Aorta (tissue), 5 donors: ENCODE measurements around the gene STXBP1. TPM values are rescaled to one million over a fixed set of nuclear protein-coding genes. Genes with fewer than 3 reads are reported as not detected.

Source experiments
- ATAC-seq: fragments of 200-7000 bp; cut with Tn5 transposase; one replicate; pipeline ENCODE4 v1.9.1; 2022; ENCODE audit warnings: moderate library complexity; ENCODE audit not compliant: low FRiP score
- DNase-seq, 2 donors: peaks; one replicate each; pipeline ENCODE4 v3.0.0-alpha.2; 2020
- H3K27ac ChIP-seq, 2 donors: one replicate each; pipeline ENCODE4 v1.5.1; 2013; ENCODE audit warnings: low read length in 2 of 2, mild to moderate bottlenecking in 2 of 2, moderate library complexity in 2 of 2, control low read depth in 1 of 2, inconsistent platforms in 1 of 2, low read depth in 1 of 2
- H3K27me3 ChIP-seq, 2 donors: one replicate each; pipeline ENCODE4 v1.6.1; 2013; ENCODE audit warnings: control low read depth in 1 of 2, low read length in 1 of 2, mild to moderate bottlenecking in 1 of 2, moderate library complexity in 1 of 2; ENCODE audit not compliant: insufficient read depth in 2 of 2, control insufficient read depth in 1 of 2
- H3K36me3 ChIP-seq, 2 donors: one replicate each; pipeline ENCODE4 v1.6.1; 2013; ENCODE audit warnings: control low read depth in 1 of 2, low read length in 1 of 2, mild to moderate bottlenecking in 1 of 2; ENCODE audit not compliant: insufficient read depth in 2 of 2, control insufficient read depth in 1 of 2
- H3K4me1 ChIP-seq, 2 donors: one replicate each; pipeline ENCODE4 v1.6.1; 2013; ENCODE audit warnings: low read length in 2 of 2, control low read depth in 1 of 2, mild to moderate bottlenecking in 1 of 2, moderate library complexity in 1 of 2; ENCODE audit not compliant: insufficient read depth in 2 of 2, control insufficient read depth in 1 of 2
- H3K4me3 ChIP-seq, 2 donors: one replicate each; pipeline ENCODE4 v1.5.1; 2013; ENCODE audit warnings: low read length in 2 of 2, control low read depth in 1 of 2, mild to moderate bottlenecking in 1 of 2
- H3K9me3 ChIP-seq: one replicate; pipeline ENCODE4 v1.6.1; 2013; ENCODE audit warnings: mild to moderate bottlenecking, low read length; ENCODE audit not compliant: control insufficient read depth
- WGBS, 2 donors: extraction: QIAGEN DNeasy Blood & Tissue Kit; methylation state at CpG; one replicate each; pipeline ENCODE4 v1.1.7; 2013; 5-methylcytosine and 5-hydroxymethylcytosine counted together
- intact Hi-C, 2 donors: fragments of 100-400 bp; cut with DNase I; formaldehyde crosslinking; loops; one replicate each; pipeline versions ENCODE4 v1.14.2 to v1.15.0; 2022
- polyA plus RNA-seq, 2 donors: library from polyadenylated mRNA; stranded (reverse); fragments of 200-250 nt; gene quantifications; one replicate each; pipeline ENCODE4 v1.2.3, GENCODE V29; 2013
- total RNA-seq, 2 donors: library from RNA; stranded (reverse); fragmentation: NEBNext Ultra II Directional; extraction: Animal tissue kit (Norgen Biotek cat#: 25700); gene quantifications; one replicate each; pipeline ENCODE4 v1.2.1, GENCODE V29; 2021
- donor health status: healthy with polysubstance abuse.
- donor health status: Bipolar disorder and iron deficiency.
- donor health status: DM: no; HTN: no; CAD: no.
- donor health status: DM: no; HTN: no; CAD: no.
- donor health status: DM: yes; HTN: yes; CAD: no.

STXBP1 gene
- total and polyA plus RNA-seq, 4 donors: 6.6 to 69.0 (median 35.4) TPM

DNA sequence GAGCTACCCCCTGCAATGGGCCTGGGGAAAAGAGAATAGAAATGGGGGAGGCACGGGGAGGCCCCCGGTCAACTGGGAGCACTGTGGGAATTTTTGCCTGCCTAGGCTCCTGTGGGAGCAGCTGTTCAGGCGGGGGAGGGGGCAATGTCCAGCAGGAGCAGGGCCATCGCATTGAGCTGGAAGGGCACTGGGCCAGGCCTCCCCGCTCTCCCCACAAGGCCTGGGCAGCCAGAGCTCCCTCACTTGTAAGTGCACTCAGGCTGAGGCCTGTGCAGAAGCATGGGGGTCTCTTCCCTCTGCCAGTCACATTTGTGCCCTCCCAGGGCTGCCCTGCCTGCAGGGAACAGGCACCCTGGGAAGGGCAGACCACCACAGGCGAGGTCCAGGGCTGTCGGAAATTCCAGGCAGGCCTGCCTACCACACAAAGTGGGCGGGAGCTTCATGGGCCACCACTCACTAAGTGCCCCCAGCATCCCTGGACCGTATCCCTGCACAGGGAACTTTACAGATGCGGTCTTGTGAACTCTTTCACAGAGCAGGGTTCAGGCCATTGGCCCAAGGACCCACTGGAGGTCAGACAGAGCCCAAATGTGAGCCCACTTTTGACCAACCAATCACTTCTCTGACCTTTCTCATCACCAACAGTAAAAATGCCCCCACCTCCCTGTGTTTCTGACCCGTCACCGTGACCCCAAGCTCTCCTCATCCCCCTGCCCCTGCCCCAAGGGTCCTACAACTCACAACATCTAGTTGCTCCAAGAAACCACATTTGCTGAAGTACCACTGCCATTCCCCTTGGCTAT, 93.7 kb downstream of the STXBP1 start:
- Histone ChIP-seq H3K27me3 (no peaks in the 10 kb centered on the region), H3K27ac (no peak overlapping the region), H3K4me1 (no peaks in the 10 kb centered on the region), H3K36me3 (no peaks in the 10 kb centered on the region), H3K9me3 (no peaks in the 10 kb centered on the region), H3K4me3 (no peak overlapping the region)
- peak; percentile 30 for ATAC-seq
- 75 to 78% methylated on average over 10 to 12 of the region's 12 CpGs for WGBS, 2 donors
- peak in 1 of 2 donors; percentile 63 for DNase-seq
- intact Hi-C loops: no loop called here

- ATAC-seq: no peak
- Histone ChIP-seq H3K9me3 (no peaks in the 10 kb centered on the region), H3K36me3 (no peaks in the 10 kb centered on the region), H3K27ac (no peak within 1 kb of the TSS), H3K4me1 (no peaks in the 10 kb centered on the region), H3K27me3 (no peaks in the 10 kb centered on the region), H3K4me3 (no peak within 1 kb of the TSS)
- DNase-seq: peak in 1 of 2 donors; percentile 67
- intact Hi-C loops: no loop called here
- WGBS, 2 donors: 58 to 61% methylated on average over 11 of the region's 11 CpGs
Observed at GRCh38 chr9:127706836-127707241, 94.8 kb downstream of the STXBP1 start, which contains the start of gene CFAP157. TSS of gene CFAP157 (plus strand) at chr9:127706988. CDS start at chr9:127707032, 44 bp downstream.

GRCh38 chr9:127707766-127708165, 95.7 kb downstream of the STXBP1 start:
- H3K27ac ChIP-seq: no peak overlapping the region
- no peaks in the 10 kb centered on the region for H3K36me3 ChIP-seq
- H3K4me3 ChIP-seq: no peak overlapping the region
- intact Hi-C loops: no loop called here
- 57 to 60% methylated on average over 5 of the region's 5 CpGs for WGBS, 2 donors
- H3K4me1 ChIP-seq: no peaks in the 10 kb centered on the region
- no peaks in the 10 kb centered on the region for H3K9me3 ChIP-seq
- H3K27me3 ChIP-seq: no peaks in the 10 kb centered on the region
- DNase-seq: no peak
- no peak for ATAC-seq

- intact Hi-C loops: no loop called here
- no peaks in the 10 kb centered on the region for H3K27me3 ChIP-seq
- no peak overlapping the region for H3K4me3 ChIP-seq
- H3K4me1 ChIP-seq: no peaks in the 10 kb centered on the region
- no peaks in the 10 kb centered on the region for H3K9me3 ChIP-seq
- ATAC-seq (no peak), DNase-seq (no peak)
- WGBS, 2 donors: 93 to 95% methylated on average over 8 of the region's 8 CpGs
- no peaks in the 10 kb centered on the region for H3K36me3 ChIP-seq
- H3K27ac ChIP-seq: no peak overlapping the region
Observed at GRCh38 chr9:127708952-127709587, 97.0 kb downstream of the STXBP1 start.

DNA sequence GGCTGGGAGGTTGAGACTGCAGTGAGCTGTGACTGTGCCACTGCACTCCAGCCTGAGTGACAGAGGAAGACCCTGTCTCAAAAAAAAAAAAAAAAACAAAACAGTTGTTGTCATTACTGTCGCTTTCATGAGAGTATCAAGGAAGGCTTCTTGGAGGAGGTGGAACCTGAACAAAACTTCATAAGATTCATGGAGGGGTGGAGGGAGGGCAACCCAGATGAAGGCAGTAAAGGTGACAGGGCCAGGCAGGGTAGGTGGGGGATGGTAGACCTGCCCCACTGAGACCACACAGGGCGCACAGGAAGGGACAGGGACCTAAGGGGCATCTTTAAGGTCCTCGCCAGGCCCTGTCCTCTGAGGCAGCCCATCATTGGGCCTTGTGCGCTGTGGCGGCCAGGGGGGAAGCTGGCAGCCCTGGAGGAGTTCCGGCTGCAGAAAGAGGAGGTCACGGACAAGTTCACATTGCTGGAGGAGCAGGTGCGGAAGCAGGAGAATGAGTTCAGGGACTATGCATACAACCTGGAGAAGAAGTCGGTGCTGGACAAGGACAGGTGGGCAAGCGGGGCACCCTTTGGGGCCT, 98.2 kb downstream of the STXBP1 start:
- H3K27ac ChIP-seq: no peak overlapping the region
- 94 to 97% methylated on average over 10 of the region's 10 CpGs for WGBS, 2 donors
- H3K9me3 ChIP-seq: no peaks in the 10 kb centered on the region
- intact Hi-C loops: no loop called here
- DNase-seq (no peak), ATAC-seq (no peak)
- no peaks in the 10 kb centered on the region for H3K27me3 ChIP-seq
- H3K4me1 ChIP-seq: no peaks in the 10 kb centered on the region
- no peak overlapping the region for H3K4me3 ChIP-seq
- H3K36me3 ChIP-seq: no peaks in the 10 kb centered on the region

- intact Hi-C loops: no loop called here
- no peak for ATAC-seq
- no peak for DNase-seq
- H3K4me1 ChIP-seq: no peaks in the 10 kb centered on the region
- H3K27ac ChIP-seq: no peak overlapping the region
- no peaks in the 10 kb centered on the region for H3K36me3 ChIP-seq
- no peaks in the 10 kb centered on the region for H3K9me3 ChIP-seq
- 78 to 82% methylated on average over 9 of the region's 9 CpGs for WGBS, 2 donors
- H3K27me3 ChIP-seq: no peaks in the 10 kb centered on the region
- no peak overlapping the region for H3K4me3 ChIP-seq
Observed at GRCh38 chr9:127711226-127711701, 99.2 kb downstream of the STXBP1 start.

DNA sequence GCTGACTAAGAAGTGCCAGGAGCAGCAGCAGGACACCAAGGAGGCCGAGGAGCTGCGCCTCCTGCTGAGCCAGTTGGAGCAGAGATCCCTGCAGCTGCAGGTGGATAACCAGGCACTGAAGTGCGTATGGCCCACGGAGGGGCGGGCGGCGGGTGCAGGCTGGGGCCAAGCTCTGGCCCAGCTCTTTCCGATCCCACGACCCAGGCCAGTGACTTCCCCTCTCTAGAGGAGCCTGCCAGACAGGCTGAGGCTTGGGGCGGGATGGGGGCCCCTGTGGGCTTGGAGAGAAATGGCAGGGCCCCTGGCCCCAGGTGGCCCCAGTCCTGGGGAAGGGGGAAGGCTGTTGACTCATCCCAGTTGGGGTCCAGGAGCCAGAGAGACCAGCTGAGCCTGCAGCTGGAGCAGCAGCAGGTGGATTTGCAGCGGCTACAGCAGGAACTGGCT, 99.8 kb downstream of the STXBP1 start:
- Histone ChIP-seq H3K27me3 (no peaks in the 10 kb centered on the region), H3K9me3 (no peaks in the 10 kb centered on the region), H3K4me1 (no peaks in the 10 kb centered on the region), H3K36me3 (no peaks in the 10 kb centered on the region), H3K27ac (no peak overlapping the region), H3K4me3 (no peak overlapping the region)
- intact Hi-C loops: no loop called here
- ATAC-seq (no peak), DNase-seq (no peak)
- WGBS, 2 donors: 83 to 87% methylated on average over 11 of the region's 11 CpGs

DNA sequence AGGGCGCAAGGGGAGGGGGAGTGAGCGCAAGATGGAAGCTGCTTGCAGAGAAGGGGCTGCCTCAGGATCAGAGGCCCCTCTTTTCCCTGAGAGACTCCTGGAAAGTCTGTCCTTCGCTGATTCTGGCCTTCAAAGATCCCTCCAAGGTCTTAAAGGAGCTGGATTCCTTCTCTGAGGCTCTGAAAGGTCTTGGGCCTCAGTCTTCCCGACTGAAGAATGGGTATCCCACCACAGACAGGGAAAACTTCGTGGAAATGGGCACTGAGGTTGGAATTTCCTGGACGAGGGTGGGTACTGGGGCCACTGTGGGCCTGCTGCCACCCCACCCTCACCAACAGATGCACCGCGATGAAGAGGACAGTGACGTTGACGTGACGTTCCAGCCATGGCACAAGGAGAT, 100.3 kb downstream of the STXBP1 start:
- WGBS, 2 donors: 91 to 94% methylated on average over 11 of the region's 11 CpGs
- Histone ChIP-seq H3K27ac (no peak overlapping the region), H3K36me3 (no peaks in the 10 kb centered on the region), H3K27me3 (no peaks in the 10 kb centered on the region), H3K4me1 (no peaks in the 10 kb centered on the region), H3K9me3 (no peaks in the 10 kb centered on the region), H3K4me3 (no peak overlapping the region)
- no peak for ATAC-seq
- intact Hi-C loops: no loop called here
- no peak for DNase-seq
